Hematopoietic multipotent progenitor cell treated with erythropoietin and hydrocortisone succinate and interleukin-3 and kit ligand, for 6 days (in vitro differentiated cells): ENCODE data around the gene PROCA1.
"Not testable (repeated sequence)": the region's sequence is repeated elsewhere in the genome, so short reads cannot be mapped to it uniquely, and the experiment has no call there.

Source experiments
- DNase-seq: peaks from one replicate; pipeline ENCODE4 v3.0.0-alpha.2; 2015

The PROCA1 gene

DNA sequence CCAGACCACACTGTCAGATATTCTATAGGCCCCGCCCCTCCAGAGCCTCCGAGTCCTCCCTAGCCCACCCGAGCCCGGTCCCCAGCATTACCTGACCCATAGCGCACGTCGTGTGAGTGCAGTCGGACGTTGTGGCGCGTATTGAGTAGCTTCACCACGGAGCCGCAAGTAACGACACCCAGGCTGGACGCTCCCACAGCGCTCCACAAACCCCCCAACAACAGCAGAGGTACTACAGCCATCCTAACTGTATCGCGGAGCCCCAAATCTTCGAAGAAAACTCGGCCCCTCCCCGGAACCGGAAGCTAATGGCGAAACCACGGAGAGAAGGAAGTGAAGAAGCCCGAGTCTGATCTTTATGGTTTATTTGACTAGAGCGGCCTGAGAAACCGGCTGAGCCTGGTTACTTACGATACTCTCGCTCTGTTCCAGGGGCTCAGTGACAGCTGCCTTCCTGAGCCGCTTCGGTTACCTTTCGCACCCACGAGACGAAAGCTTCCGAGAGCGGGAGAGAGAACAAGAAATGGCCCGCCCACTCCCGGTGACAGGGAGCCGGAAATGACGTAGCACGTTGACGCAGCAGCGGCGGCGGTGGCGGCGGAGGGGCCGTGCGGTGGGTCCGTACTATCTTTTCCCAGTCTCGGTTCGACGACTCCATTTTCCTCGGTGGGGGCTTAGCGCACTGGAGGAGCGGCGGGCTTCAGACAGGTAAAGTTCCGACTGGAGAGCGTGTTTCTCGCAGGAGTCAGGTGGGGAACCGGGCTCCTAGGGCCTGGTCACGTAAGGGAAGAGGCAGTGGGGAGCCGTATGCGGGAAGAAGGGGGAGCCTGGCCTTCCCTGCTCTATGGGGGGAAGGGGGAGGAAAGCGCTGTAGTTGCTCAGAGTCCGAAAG lies 49.8 kb downstream of the PROCA1 start, which contains the start of the genes SDF2 and SUPT6H:
TSS of gene SDF2 (minus strand) at position 272 of the 892 bp plus-strand sequence. CDS start at position 242, 30 bp downstream.
TSS of gene SUPT6H (plus strand) at position 571 of the 892 bp plus-strand sequence. CDS start 11,197 bp downstream, outside the sequence.
- peak; percentile 97 for DNase-seq

DNA sequence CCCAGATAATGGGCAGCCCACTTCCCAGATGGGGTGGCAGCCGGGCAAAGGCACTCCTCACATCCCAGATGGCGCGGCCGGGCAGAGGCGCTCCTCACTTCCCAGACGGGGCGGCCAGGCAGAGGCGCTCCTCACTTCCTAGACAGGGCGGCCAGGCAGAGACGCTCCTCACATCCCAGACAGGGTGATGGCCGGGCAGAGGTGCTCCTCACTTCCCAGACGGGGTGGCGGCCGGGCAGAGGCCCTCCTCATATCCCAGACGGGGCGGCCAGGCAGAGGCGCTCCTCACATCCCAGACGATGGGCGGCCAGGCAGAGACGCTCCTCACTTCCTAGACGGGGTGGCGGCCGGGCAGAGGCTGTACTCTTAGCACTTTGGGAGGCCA lies 52.2 kb downstream of the PROCA1 start:
- not testable (repeated sequence) for DNase-seq

DNA sequence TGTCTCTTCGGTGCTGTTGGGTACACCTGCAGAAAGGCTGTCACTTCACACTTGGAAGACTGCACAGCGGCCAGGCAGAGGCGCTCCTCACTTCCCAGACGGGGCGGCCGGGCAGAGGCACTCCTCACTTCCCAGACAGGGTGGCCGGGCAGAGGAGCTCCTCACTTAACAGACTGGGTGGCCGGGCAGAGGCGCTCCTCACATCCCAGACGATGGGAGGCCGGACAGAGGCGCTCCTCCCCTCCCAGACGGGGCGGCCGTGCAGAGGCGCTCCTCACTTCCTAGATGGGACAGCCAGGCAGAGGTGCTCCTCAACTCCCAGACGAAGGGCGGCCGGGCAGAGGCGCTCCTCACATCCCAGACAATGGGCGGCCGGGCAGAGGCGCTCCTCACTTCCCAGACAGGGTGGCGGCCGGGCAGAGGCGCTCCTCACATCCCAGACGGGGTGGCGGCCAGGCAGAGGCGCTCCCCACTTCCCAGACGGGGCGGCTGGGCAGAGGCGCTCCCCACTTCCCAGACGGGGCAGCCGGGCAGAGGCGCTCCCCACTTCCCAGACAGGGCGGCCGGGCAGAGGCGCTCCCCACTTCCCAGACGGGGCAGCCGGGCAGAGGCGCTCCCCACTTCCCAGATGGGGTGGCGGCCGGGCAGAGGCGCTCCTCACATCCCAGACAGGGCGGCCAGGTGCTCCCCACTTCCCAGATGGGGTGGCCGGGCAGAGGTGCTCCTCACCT lies 52.8 kb downstream of the PROCA1 start:
- not testable (repeated sequence) for DNase-seq

DNA sequence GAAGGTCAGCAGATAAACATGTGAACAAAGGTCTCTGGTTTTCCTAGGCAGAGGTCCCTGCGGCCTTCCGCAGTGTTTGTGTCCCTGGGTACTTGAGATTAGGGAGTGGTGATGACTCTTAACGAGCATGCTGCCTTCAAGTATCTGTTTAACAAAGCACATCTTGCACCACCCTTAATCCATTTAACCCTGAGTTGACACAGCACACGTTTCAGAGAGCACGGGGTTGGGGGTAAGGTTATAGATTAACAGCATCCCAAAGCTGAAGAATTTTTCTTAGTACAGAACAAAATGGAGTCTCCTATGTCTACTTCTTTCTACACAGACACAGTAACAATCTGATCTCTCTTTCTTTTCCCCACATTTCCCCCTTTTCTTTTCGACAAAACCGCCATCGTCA lies 53.3 kb downstream of the PROCA1 start:
- DNase-seq = not testable (repeated sequence)

DNA sequence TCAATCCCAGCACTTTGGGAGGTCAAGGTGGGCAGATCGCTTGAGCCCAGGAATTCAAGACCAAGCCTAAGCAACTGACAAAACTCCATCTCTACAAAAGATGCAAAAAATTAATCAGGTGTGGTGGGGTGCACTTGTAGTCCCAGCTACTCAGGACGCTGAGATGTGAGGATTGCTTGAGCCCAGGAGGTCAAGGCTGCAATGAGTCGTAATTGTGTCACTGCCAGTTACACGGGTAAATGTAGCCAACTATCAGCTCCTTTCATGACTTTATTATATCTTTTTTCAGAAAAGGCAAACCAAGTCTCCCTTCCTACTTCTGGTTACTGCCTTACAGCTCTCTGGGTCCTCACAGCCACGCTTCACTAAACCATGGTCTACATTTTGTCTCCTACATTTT lies 53.9 kb downstream of the PROCA1 start:
- DNase-seq = no peak

DNA sequence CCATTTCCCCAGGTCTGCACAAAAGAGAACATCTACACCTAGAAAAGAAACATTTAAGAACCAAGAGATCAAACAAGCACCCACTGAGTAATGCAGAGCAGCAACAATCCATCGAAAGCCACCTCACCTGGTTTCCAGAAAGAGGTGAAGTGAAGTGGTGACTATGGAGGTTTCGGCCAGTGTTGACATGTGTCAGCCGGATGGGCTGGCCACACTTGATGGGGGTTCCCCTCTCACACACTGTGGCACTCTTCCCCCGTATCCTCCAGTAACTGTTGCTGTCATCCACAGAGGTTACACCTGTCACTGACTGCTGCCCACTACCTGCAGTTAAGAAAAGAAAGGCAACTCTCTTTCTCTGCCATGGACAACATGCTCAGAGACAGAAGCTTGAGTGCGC lies 56.5 kb downstream of the PROCA1 start:
- no peak for DNase-seq
